SK-N-SH treated with all-trans-retinoic acid at 6 μM for 48 hours (cell line): ENCODE measurements around the gene TGFBRAP1.

Experiments used
- ATAC-seq: fragments of 200-7000 bp; cut with Tn5 transposase; 3 replicates; pipeline ENCODE4 v1.9.1; 2020; ENCODE audit warnings: mild to moderate bottlenecking, moderate library complexity
- BACH2 ChIP-seq: fragments of 250-450 bp; sonication (Bioruptor Pico); IDR thresholded peaks from 2 replicates; pipeline ENCODE4 v1.9.0; 2021; ENCODE audit warnings: mild to moderate bottlenecking, borderline replicate concordance
- CSDC2 ChIP-seq: fragments of 250-450 bp; sonication (Bioruptor Pico); IDR thresholded peaks from 2 replicates; pipeline ENCODE4 v1.5.0; 2020; ENCODE audit warnings: mild to moderate bottlenecking, moderate library complexity
- ESRRG ChIP-seq: fragments of 250-450 bp; sonication (Bioruptor Pico); IDR thresholded peaks from 2 replicates; pipeline ENCODE4 v1.6.1; 2021; ENCODE audit warnings: mild to moderate bottlenecking
- GLIS3 ChIP-seq: fragments of 250-450 bp; sonication (Bioruptor Pico); IDR thresholded peaks from 2 replicates; pipeline ENCODE4 v1.5.0; 2020; ENCODE audit warnings: mild to moderate bottlenecking, moderate library complexity
- ISL1 ChIP-seq: fragments of 250-450 bp; sonication (Bioruptor Pico); IDR thresholded peaks from 2 replicates; pipeline ENCODE4 v2.1.2; 2022; ENCODE audit warnings: mild to moderate bottlenecking, moderate library complexity
- OSR1 ChIP-seq: fragments of 250-450 bp; sonication (Bioruptor Pico); IDR thresholded peaks from 2 replicates; pipeline ENCODE4 v1.8.0; 2022; ENCODE audit warnings: moderate library complexity, mild to moderate bottlenecking, inconsistent platforms
- PPARA ChIP-seq: fragments of 250-450 bp; sonication (Bioruptor Pico); IDR thresholded peaks from 2 replicates; pipeline ENCODE4 v1.5.0; 2020; ENCODE audit warnings: mild to moderate bottlenecking, borderline replicate concordance
- RARB ChIP-seq: fragments of 250-450 bp; sonication (Bioruptor Pico); IDR thresholded peaks from 2 replicates; pipeline ENCODE4 v1.8.0; 2021; ENCODE audit warnings: mild to moderate bottlenecking, moderate library complexity
- SNAI2 ChIP-seq: fragments of 250-450 bp; sonication (Bioruptor Pico); IDR thresholded peaks from 2 replicates; pipeline ENCODE4 v1.5.0; 2020; ENCODE audit warnings: mild to moderate bottlenecking, moderate library complexity
- TCF4 ChIP-seq: fragments of 250-450 bp; sonication (Bioruptor Pico); IDR thresholded peaks from 2 replicates; pipeline ENCODE4 v1.8.0; 2021; ENCODE audit warnings: mild to moderate bottlenecking, moderate library complexity, borderline replicate concordance
- ZC3H10 ChIP-seq: fragments of 250-450 bp; sonication (Bioruptor Pico); IDR thresholded peaks from 2 replicates; pipeline ENCODE4 v1.5.1; 2021; ENCODE audit warnings: mild to moderate bottlenecking, moderate library complexity
- ZNF565 ChIP-seq: fragments of 450-650 bp; formaldehyde crosslinking; conservative IDR thresholded peaks from 2 replicates; pipeline ENCODE4 v1.5.0; 2020; ENCODE audit warnings: low read depth, mild to moderate bottlenecking, moderate library complexity
- ZNF70 ChIP-seq: fragments of 450-650 bp; formaldehyde crosslinking; IDR thresholded peaks from 2 replicates; pipeline ENCODE4 v1.5.0; 2020; ENCODE audit warnings: mild to moderate bottlenecking, moderate library complexity
- ZNF8 ChIP-seq: fragments of 450-650 bp; formaldehyde crosslinking; IDR thresholded peaks from 2 replicates; pipeline ENCODE4 v1.5.0; 2020; ENCODE audit warnings: mild to moderate bottlenecking, moderate library complexity
- TF ChIP-seq, protein P1 (sequence below): fragments of 250-450 bp; sonication (Bioruptor Pico); IDR thresholded peaks from 2 replicates; pipeline ENCODE4 v1.8.0; 2020; ENCODE audit warnings: mild to moderate bottlenecking, moderate library complexity, borderline replicate concordance
- TF ChIP-seq, protein P2 (sequence below): fragments of 250-450 bp; sonication (Bioruptor Pico); IDR thresholded peaks from 2 replicates; pipeline ENCODE4 v1.5.0; 2020; ENCODE audit warnings: mild to moderate bottlenecking, moderate library complexity
- TF ChIP-seq, protein P3 (sequence below): fragments of 250-450 bp; sonication (Bioruptor Pico); IDR thresholded peaks from 2 replicates; pipeline ENCODE4 v1.5.1; 2021; ENCODE audit warnings: mild to moderate bottlenecking, moderate library complexity
- TF ChIP-seq, protein P4 (sequence below): fragments of 250-450 bp; sonication (Bioruptor Pico); IDR thresholded peaks from 2 replicates; pipeline ENCODE4 v1.5.1; 2020; ENCODE audit warnings: low read depth, mild to moderate bottlenecking, moderate library complexity

TGFBRAP1 gene

DNA sequence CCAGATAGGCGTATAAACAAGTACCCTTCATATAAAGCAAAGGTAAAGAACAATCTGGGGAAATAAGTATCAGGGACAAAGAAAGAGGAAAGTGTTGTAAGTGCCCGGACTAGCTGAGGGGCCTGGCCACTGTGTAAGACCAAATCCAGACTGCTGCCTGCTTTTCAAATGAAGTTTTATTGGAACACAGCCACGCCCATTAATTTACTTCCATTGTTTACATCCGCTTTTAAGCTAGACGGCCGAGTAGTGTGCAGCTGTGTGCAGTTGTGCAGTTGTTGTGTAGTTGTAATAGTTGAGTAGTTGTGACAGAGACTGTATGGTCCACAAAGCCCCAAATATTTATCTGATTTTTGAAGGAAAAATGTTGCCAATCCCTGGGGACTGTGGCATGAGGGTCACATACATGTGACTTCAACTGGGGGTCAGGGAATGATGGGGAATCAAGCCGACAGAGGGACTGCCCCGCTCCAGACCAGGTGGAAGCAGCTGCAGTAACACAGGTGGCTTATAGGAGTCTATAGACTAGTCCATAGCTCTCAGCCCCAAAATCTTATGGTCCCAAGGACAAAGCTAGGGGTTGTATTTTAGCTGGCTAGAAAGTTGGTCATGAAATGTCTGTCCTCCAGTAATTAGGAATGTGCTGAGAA, 39.3 kb upstream of the TGFBRAP1 start:
- ATAC-seq: no peak
- TF ChIP-seq SNAI2 (CRISPR knock-in tag) (no peak), ESRRG (CRISPR knock-in tag) (no peak), ZNF8 (CRISPR knock-in tag) (no peak), BACH2 (no peak)
- TF ChIP-seq, protein P1, sequence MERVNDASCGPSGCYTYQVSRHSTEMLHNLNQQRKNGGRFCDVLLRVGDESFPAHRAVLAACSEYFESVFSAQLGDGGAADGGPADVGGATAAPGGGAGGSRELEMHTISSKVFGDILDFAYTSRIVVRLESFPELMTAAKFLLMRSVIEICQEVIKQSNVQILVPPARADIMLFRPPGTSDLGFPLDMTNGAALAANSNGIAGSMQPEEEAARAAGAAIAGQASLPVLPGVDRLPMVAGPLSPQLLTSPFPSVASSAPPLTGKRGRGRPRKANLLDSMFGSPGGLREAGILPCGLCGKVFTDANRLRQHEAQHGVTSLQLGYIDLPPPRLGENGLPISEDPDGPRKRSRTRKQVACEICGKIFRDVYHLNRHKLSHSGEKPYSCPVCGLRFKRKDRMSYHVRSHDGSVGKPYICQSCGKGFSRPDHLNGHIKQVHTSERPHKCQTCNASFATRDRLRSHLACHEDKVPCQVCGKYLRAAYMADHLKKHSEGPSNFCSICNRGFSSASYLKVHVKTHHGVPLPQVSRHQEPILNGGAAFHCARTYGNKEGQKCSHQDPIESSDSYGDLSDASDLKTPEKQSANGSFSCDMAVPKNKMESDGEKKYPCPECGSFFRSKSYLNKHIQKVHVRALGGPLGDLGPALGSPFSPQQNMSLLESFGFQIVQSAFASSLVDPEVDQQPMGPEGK (CRISPR knock-in tag): no peak
- TF ChIP-seq, protein P2, sequence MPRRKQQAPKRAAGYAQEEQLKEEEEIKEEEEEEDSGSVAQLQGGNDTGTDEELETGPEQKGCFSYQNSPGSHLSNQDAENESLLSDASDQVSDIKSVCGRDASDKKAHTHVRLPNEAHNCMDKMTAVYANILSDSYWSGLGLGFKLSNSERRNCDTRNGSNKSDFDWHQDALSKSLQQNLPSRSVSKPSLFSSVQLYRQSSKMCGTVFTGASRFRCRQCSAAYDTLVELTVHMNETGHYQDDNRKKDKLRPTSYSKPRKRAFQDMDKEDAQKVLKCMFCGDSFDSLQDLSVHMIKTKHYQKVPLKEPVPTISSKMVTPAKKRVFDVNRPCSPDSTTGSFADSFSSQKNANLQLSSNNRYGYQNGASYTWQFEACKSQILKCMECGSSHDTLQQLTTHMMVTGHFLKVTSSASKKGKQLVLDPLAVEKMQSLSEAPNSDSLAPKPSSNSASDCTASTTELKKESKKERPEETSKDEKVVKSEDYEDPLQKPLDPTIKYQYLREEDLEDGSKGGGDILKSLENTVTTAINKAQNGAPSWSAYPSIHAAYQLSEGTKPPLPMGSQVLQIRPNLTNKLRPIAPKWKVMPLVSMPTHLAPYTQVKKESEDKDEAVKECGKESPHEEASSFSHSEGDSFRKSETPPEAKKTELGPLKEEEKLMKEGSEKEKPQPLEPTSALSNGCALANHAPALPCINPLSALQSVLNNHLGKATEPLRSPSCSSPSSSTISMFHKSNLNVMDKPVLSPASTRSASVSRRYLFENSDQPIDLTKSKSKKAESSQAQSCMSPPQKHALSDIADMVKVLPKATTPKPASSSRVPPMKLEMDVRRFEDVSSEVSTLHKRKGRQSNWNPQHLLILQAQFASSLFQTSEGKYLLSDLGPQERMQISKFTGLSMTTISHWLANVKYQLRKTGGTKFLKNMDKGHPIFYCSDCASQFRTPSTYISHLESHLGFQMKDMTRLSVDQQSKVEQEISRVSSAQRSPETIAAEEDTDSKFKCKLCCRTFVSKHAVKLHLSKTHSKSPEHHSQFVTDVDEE (CRISPR knock-in tag): no peak

DNA sequence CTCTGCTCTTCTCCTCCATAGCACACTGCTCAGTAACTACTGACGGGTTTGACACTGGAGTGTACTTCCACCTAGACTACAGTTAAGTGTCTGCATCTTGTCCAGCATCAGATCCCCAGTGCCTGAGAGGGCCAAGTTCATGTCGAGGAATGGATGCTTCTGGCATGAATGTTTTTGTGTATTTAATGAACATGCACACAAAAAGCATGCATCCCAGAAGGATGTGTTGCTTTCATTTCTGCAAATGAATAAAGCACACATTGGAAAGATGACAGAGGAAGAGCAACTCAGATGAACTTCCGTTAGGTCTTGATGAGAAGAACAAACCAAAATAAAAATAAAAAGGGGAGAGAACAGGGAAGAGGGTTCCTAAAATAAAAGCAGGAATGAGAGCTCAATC, 35.7 kb upstream of the TGFBRAP1 start:
- no peak for ATAC-seq
- TF ChIP-seq ZNF565 (CRISPR knock-in tag) (no peak), TCF4 (CRISPR knock-in tag) (no peak), SNAI2 (CRISPR knock-in tag) (no peak), CSDC2 (CRISPR knock-in tag) (no peak), OSR1 (CRISPR knock-in tag) (no peak), ZNF8 (CRISPR knock-in tag) (no peak), ZNF70 (CRISPR knock-in tag) (no peak), RARB (no peak), GLIS3 (CRISPR knock-in tag) (no peak), PPARA (CRISPR knock-in tag) (no peak), ISL1 (CRISPR knock-in tag) (no peak), ZC3H10 (CRISPR knock-in tag) (no peak)
- TF ChIP-seq, protein P1 (CRISPR knock-in tag): no peak
- TF ChIP-seq, protein P3, sequence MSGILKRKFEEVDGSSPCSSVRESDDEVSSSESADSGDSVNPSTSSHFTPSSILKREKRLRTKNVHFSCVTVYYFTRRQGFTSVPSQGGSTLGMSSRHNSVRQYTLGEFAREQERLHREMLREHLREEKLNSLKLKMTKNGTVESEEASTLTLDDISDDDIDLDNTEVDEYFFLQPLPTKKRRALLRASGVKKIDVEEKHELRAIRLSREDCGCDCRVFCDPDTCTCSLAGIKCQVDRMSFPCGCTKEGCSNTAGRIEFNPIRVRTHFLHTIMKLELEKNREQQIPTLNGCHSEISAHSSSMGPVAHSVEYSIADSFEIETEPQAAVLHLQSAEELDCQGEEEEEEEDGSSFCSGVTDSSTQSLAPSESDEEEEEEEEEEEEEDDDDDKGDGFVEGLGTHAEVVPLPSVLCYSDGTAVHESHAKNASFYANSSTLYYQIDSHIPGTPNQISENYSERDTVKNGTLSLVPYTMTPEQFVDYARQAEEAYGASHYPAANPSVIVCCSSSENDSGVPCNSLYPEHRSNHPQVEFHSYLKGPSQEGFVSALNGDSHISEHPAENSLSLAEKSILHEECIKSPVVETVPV (CRISPR knock-in tag): no peak
- TF ChIP-seq, protein P2 (CRISPR knock-in tag): no peak
- TF ChIP-seq, protein P4, sequence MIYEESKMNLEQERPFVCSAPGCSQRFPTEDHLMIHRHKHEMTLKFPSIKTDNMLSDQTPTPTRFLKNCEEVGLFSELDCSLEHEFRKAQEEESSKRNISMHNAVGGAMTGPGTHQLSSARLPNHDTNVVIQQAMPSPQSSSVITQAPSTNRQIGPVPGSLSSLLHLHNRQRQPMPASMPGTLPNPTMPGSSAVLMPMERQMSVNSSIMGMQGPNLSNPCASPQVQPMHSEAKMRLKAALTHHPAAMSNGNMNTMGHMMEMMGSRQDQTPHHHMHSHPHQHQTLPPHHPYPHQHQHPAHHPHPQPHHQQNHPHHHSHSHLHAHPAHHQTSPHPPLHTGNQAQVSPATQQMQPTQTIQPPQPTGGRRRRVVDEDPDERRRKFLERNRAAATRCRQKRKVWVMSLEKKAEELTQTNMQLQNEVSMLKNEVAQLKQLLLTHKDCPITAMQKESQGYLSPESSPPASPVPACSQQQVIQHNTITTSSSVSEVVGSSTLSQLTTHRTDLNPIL (CRISPR knock-in tag): no peak
